ENCODE data around the gene KCTD16. TPM values are rescaled to one million over a fixed set of nuclear protein-coding genes. Genes with fewer than 3 reads are reported as not detected.

KCTD16 gene
- total RNA-seq, 2 donors from 2014 or later, result 0.14 to 0.62 TPM

- Histone ChIP-seq H3K4me3 (no peak overlapping the region), H3K9me3 (no peaks in the 10 kb centered on the region), H3K27ac (no peak overlapping the region), H3K27me3 (replicated peaks; ENCODE audit: insufficient read depth) (no peaks in the 10 kb centered on the region), H3K36me3 (no peaks in the 10 kb centered on the region), H3K4me1 (replicated peaks) (no peaks in the 10 kb centered on the region)
- 30% methylated on average over 4 of the region's 4 CpGs for WGBS
- no peak for DNase-seq (ENCODE audit: low spot score)
- intact Hi-C loops (cut with DNase I), result no loop called here
- TF ChIP-seq POLR2A (IDR thresholded peaks at IDR 0.05) (no peak), POLR2AphosphoS5 (IDR thresholded peaks at IDR 0.05) (no peak)
- TF ChIP-seq, protein P1, sequence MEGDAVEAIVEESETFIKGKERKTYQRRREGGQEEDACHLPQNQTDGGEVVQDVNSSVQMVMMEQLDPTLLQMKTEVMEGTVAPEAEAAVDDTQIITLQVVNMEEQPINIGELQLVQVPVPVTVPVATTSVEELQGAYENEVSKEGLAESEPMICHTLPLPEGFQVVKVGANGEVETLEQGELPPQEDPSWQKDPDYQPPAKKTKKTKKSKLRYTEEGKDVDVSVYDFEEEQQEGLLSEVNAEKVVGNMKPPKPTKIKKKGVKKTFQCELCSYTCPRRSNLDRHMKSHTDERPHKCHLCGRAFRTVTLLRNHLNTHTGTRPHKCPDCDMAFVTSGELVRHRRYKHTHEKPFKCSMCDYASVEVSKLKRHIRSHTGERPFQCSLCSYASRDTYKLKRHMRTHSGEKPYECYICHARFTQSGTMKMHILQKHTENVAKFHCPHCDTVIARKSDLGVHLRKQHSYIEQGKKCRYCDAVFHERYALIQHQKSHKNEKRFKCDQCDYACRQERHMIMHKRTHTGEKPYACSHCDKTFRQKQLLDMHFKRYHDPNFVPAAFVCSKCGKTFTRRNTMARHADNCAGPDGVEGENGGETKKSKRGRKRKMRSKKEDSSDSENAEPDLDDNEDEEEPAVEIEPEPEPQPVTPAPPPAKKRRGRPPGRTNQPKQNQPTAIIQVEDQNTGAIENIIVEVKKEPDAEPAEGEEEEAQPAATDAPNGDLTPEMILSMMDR (IDR thresholded peaks at IDR 0.05), result no peak
These were observed 182.2 kb downstream of the KCTD16 start for GRCh38 chr5:144352732-144353317.

DNA sequence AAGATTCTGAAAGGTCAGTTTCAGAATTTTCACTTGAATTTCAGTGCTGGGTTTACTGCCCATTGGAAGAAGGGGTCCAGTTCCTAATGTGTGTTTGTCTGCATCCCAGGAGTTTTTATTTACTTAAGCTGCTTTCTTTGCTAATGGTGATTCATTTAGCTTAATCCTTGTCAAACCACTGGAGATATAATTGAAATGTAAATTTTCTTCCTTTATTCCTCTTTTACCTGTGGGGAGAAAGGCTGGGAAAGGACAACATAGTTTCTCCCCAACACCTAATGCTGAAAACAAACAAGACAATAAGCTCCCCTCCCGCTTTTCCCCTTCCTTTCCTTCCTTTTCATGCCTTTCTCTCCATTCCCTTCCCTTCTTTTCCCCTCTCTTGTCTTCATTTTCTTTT lies 185.8 kb downstream of the KCTD16 start:
- Histone ChIP-seq H3K36me3 (no peaks in the 10 kb centered on the region), H3K4me3 (no peak overlapping the region), H3K9me3 (no peaks in the 10 kb centered on the region), H3K27ac (no peak overlapping the region), H3K4me1 (replicated peaks) (no peaks in the 10 kb centered on the region), H3K27me3 (replicated peaks; ENCODE audit: insufficient read depth) (no peaks in the 10 kb centered on the region)
- intact Hi-C loops (cut with DNase I), result no loop called here
- 92% methylated on average over 1 of the region's 1 CpG for WGBS
- TF ChIP-seq POLR2AphosphoS5 (IDR thresholded peaks at IDR 0.05) (no peak), POLR2A (IDR thresholded peaks at IDR 0.05) (no peak)
- TF ChIP-seq, protein P1 (IDR thresholded peaks at IDR 0.05), result no peak
- no peak for DNase-seq (ENCODE audit: low spot score)

- 84% methylated on average over 2 of the region's 2 CpGs for WGBS
- DNase-seq (ENCODE audit: low spot score), result no peak
- no peak for TF ChIP-seq POLR2A (IDR thresholded peaks at IDR 0.05)
- no peak for TF ChIP-seq POLR2AphosphoS5 (IDR thresholded peaks at IDR 0.05)
- TF ChIP-seq, protein P1 (IDR thresholded peaks at IDR 0.05), result no peak
These were observed 190.7 kb downstream of the KCTD16 start for GRCh38 chr5:144361406-144361805.

GRCh38 chr5:144365885-144366284 lies 195.2 kb downstream of the KCTD16 start:
- DNase-seq (ENCODE audit: low spot score), result no peak
- Histone ChIP-seq H3K27me3 (replicated peaks; ENCODE audit: insufficient read depth) (no peaks in the 10 kb centered on the region), H3K9me3 (no peaks in the 10 kb centered on the region), H3K36me3 (no peaks in the 10 kb centered on the region), H3K27ac (no peak overlapping the region), H3K4me3 (no peak overlapping the region), H3K4me1 (replicated peaks) (peaks cover 3% of the 10 kb centered on the region)
- TF ChIP-seq POLR2A (IDR thresholded peaks at IDR 0.05) (no peak), POLR2AphosphoS5 (IDR thresholded peaks at IDR 0.05) (no peak)
- TF ChIP-seq, protein P1 (IDR thresholded peaks at IDR 0.05), result no peak
- intact Hi-C loops (cut with DNase I), result no loop called here

More at GRCh38 chr5:144361406-144361805, 190.7 kb downstream of the KCTD16 start:
- Histone ChIP-seq H3K36me3 (no peaks in the 10 kb centered on the region), H3K4me3 (no peak overlapping the region), H3K27me3 (replicated peaks; ENCODE audit: insufficient read depth) (no peaks in the 10 kb centered on the region), H3K27ac (no peak overlapping the region), H3K4me1 (replicated peaks) (no peaks in the 10 kb centered on the region), H3K9me3 (no peaks in the 10 kb centered on the region)
- intact Hi-C loops (cut with DNase I), result no loop called here

- H3K4me1 ChIP-seq (replicated peaks), result peaks cover 3% of the 10 kb centered on the region
- H3K4me3 ChIP-seq, result no peak overlapping the region
- intact Hi-C loops (cut with DNase I), result no loop called here
- no peaks in the 10 kb centered on the region for H3K27me3 ChIP-seq (replicated peaks; ENCODE audit: insufficient read depth)
- no peak for DNase-seq (ENCODE audit: low spot score)
- no peaks in the 10 kb centered on the region for H3K36me3 ChIP-seq
- TF ChIP-seq, protein P1 (IDR thresholded peaks at IDR 0.05), result no peak
- TF ChIP-seq POLR2AphosphoS5 (IDR thresholded peaks at IDR 0.05) (no peak), POLR2A (IDR thresholded peaks at IDR 0.05) (no peak)
- WGBS, result 87% methylated on average over 3 of the region's 3 CpGs
- H3K9me3 ChIP-seq, result no peaks in the 10 kb centered on the region
- no peak overlapping the region for H3K27ac ChIP-seq
These were observed 197.3 kb downstream of the KCTD16 start for GRCh38 chr5:144367991-144368390.

Measured in prostate gland (tissue), 2 donors.